HG02642 (cell line): ENCODE measurements around the gene C11orf98.
"Not testable (repeated sequence)": the region's sequence is repeated elsewhere in the genome, so short reads cannot be mapped to it uniquely, and the experiment has no call there.

Experiments used
- ATAC-seq: cut with Tn5 transposase; IDR thresholded peaks from one replicate; pipeline ENCODE4 v1.9.1; 2021; ENCODE audit warnings: mild to moderate bottlenecking; ENCODE audit not compliant: unreplicated experiment, poor library complexity

The C11orf98 gene

DNA sequence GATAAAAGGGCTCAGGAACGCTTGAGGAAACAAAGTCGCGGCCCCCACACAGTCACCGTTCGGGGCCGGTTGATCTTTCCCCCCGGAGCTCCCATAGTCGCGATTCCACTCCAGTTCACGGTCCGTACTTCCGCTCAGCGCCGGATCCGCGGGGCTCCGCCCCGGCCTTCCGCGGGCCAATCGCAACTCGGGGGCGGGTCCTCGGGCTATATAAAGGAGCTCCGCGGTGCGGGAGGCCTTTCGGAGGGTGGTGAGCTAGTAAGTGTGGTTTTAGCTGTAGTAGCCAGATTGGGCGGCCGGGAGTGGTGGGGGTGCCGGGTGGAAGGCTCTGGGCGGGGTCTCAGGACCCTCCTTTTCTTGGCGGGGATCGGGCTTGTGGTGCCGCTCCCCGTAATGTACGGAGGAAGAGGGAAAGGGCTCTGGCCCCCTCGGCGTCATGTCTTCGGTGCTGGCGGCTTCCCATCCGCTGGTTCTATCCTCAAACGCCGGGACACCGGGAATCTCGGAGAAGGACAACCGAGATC, at the start of gene C11orf98, which contains the start of gene CSKMT:
Gene C11orf98, minus strand, starts transcription at position 136 of the 524 bp plus-strand sequence. Its CDS starts 41 bp downstream, at position 95.
Gene CSKMT, plus strand, starts transcription at position 238 of the 524 bp plus-strand sequence. CDS start 568 bp downstream, outside the sequence.
- ATAC-seq, result peak; percentile 87

DNA sequence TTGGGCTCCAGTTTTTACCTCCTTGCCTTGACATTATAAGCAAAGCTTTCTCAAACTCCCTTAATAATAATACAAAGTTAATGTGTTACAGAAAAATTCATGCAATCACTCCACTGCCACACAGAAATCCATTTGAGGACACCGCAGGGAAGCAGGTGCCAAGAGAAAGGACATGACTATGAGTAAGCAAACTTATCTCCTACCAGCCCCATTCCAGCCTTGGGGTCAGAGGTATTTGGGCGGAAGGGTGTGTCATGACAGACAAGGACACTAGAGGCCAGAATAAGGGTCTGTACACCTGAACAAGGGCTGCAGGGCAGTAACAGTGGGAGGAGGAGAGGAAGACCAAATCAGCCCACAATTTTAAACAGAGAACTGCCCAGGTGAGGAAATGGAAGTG, 48.3 kb upstream of the C11orf98 start:
- ATAC-seq, result no peak

DNA sequence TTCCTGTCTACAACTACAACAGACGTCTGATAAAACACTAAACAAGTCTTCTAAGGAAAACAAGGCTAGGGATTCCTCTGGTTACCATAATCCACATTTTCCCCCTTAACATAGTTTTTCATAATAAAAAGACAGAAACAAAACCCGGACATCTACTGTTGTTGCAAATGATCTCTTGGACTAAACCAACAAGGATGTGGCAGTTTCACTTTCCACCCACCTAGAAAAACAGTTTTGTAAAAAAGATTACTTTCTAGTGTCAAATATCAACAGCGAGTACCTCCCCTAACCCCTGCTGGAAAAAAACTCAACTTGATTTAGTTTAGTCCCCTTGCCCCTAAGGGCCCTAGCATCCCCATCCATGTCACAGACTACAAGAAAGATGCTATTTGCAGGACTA, 47.9 kb upstream of the C11orf98 start:
- no peak for ATAC-seq

DNA sequence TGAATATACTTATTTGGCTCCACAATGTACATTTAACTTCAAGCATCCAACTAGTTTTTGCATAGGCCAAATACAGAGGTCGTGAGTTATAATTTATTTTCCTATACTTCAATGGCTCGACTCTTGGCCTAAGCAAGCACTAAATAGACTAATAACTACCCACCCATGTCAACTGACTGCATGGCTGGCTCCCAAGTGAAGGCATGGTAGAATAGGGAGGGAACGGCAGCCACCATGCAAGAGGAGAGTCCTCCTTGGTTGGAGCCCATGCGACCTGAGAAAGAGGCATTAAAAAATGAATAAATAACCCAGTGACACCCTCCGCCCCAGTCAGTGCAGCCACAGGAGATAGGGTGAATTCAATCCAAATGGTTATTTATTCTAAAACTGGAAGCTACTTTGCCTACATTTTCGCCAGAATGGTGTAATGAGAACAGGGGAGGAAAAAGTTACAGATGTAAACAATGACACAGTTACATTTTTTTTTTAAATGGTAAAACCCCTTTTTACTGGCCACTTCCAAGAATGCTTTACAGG, 47.3 kb upstream of the C11orf98 start:
- no peak for ATAC-seq

DNA sequence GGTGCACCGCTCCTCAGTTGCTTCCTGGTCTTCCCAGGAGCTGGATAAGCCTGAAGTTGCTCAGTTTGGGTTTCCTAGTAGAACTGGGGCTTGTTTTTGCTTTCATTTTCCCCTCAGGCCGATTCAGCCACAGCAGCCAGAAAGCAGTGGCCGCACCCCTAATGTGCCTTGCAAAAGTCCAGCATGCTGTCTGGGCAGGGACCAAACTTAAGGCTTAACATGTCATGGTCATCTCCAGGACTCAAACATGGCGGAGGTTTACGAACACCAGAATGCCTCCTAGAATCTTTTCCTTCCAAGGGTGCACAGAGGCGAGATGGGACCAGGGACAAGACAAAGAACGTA, 45.0 kb upstream of the C11orf98 start:
- peak; percentile 2 for ATAC-seq

DNA sequence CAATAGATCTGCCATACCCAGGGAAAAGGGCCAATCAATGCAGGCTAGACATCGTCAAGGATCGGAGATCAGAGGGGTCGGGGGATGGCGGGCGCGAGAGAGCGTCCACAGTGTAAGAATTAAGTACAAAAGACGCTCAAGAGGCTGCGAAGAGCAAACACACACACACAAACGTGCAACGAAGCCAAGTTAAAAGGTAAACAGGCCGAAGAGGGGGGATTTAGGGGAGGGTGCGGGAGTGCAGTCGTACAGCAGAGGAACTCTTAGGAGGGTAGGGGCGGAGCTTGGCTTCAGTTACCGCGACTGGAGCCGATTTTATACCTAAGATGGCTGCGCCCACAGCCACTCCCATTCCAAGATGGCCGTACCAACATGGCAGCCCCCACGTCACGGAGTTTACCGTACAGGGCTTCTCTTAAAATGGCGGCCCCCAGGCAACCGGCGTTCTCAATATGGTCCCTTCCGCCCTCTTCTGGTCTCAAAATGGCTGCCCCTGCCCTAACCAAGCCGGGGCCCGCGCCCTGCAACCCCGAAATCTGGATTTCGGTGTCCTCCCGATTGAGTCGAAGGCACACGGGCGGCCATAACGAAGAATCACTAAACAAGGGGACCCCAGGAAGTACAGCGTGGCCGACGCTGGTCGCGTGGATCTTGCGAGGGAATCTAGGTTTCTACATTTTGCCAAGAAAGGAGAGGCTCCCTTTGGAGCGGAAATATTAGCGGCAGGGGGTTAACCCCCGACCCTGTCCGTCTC, 44.4 kb upstream of the C11orf98 start:
- peak; percentile 75 for ATAC-seq

DNA sequence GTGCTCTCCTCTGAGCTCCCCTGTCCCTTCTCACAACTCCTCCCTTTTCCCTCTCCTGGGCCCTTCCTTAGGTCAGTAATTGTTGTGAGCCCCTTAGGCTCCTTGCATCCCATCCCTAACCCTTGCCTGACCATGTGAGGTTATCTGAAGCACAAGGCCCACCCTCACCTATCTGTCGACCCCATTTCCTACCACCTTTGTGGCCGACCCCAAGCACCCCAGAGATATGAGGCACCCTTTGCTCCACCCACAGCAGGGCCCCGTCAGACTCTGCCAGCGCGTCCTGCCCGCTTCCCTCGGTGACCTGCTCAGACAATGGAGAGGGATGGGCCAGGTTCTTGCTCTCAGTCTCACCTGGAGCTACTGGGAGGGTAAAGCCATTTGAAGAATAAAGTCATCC, 43.8 kb upstream of the C11orf98 start:
- ATAC-seq, result no peak

DNA sequence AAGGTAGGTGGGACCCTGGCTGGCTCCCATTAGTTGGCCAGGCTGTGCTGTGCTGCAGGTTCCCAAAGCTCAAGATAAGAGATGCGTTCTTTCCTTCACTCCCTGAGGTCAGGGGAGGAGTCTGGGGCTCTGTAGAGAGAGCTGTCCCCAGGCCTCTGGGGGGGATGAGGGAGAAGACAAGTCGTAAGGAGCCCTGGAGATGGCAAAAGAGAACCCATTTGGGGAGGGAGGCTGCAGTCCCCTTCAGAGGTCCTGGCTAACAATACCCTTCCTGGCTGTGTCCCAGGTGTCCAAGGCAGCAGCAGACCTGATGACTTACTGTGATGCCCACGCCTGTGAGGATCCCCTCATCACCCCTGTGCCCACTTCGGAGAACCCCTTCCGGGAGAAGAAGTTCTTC, 43.4 kb upstream of the C11orf98 start:
- ATAC-seq, result no peak

DNA sequence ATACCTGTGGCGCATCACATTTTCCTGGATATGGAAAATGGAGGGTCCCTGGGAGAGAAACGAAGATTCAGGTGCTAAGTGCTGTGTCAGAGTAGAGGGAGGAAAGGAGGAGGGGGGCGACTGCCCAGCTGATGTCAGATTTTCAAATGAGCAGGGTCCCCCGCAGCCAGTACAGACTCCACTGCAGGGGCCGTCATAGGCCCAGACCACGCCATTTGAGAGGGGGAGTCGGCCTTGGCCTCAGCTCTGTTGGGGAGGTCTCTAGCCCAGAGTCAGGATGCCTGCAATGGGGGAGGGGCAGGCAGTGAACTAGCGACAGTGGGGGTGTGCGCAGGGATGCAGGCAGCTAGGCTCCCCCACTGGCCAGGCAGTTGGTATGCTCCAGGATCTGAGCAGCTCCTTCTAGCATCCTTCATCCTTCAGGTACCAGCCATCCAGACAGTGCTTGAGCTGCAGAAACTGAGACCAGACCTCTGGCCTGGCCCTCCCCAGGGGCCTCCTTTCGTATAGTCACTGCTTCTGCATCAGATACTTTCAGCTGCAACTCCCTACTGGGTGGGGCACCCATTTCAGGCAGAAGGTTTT, 42.4 kb upstream of the C11orf98 start, which contains the start of the genes BSCL2 and GNG3:
Gene BSCL2, minus strand, starts transcription at position 148 of the 585 bp plus-strand sequence. CDS start 229 bp downstream, outside the sequence.
Gene GNG3, plus strand, starts transcription at position 400 of the 585 bp plus-strand sequence. CDS start 620 bp downstream, outside the sequence.
- ATAC-seq, result no peak

DNA sequence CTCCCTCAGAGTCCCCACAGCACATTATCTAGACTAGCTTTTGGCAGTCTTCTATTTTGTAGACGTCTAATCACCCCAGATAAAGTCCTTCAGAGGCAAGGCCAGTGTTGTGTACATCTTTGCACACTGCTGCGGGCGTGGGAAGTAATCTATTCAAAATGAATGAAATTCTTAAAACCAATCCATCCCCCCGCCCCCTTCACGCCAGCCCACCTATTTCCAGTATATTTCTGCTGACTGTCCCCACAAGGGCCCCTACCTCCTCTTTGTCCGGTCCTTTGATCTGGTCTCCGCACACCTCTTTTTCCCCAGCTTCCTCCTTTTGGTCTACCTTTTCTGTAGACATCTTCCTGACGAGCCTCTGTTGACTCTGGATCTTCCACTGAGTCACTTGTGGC, 41.8 kb upstream of the C11orf98 start:
- ATAC-seq, result no peak

DNA sequence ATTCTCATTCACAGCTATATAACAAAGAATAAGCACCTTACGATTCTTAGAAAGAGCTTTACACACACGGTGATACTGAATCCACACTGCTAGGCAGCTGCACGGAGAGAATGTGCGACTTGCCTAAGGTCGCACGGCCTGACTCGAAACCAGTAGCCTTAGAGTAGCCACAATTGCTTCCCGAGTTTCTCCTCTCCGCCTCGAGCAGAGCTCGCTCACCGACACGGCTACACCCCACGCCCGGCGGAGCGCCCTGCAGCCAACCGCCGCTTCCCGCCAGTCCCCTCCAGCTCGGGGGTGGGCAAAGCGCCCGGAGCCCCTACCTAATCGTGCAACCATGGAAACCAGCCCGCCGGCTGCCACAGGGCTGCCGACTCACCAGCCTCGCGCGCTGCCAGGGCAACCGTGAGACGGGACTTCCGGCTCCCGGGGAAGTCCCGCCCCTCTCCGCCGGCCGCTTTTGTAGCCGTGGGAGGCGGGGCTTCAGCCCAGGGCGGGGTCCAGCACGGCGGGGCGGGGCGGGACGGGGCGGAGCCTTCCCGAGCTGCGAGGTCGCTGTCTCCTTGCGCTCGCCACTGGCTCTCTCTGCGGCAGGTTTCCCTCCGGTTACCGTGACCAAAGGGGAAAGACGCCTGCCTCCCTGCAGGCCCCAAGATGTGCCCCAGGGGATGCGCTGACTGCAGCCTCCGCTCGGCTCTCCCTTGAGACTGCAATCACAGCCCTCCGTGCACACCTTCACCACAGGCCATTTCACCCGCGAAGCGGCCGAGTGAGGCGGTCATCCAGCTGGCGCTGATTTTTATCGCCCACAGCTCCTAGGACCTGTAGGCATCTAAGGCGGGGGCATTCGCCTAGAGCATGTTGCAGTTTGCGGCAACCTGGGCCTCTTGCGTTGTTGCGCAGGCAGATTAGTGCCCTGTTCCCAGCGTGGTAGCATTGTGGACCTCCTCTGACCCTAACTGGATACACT, 41.2 kb upstream of the C11orf98 start:
- ATAC-seq, result peak; percentile 63

DNA sequence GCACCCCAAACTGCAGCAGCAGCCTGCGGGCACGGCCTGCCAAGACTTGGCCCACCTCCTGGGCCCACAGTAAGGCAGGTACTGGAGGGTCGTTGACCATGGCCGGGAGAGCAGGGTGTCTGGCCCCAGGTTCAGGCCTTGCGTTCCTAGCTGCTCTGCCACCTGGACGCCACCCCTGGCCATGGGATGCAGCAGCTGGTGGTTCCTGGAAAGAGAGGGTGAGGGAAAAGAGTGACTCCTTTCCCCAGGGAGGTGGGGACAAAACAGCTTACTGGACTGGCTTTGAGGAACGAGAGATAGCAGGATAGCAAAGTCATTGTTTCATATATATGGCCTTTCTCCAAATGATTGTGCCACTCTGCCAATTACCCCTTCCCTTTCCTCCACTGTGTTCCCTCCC, 40.4 kb upstream of the C11orf98 start:
- ATAC-seq, result no peak

DNA sequence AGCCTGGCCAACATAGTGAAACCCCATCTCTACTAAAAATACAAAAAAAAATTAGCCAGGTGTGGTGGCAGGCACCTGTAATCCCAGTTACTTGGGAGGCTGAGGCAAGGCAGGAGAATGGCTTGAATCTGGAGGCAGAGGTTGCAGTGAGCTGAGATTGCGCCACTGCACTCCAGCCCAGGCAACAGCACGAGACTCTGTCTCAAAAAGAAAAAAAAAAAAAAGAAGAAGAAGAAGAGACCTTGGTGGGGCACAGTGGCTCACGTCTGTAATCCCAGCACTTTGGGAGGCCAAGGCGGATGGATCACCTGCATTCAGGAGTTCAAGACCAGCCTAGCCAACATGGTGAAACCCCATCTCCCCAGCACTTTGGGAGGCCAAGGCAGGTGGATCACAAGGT, 38.9 kb upstream of the C11orf98 start:
- ATAC-seq, result not testable (repeated sequence)

DNA sequence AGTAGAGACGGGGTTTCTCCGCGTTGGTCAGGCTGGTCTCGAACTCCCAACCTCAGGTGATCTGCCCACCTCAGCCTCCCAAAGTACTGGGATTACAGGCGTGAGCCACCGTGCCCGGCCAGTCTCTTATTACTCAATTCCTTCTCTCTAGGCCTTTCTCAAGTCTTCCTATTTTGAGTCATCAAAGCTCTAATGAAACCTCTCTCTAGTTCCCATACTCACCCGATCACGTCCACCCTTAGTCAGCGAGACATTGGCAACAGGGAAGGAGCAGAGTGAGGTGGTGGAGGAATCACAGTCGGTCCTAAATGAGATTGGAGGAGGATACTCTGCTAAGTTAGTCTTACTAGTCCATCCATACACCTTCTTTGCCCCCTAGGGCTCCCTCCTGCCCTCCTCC, 37.2 kb upstream of the C11orf98 start:
- no peak for ATAC-seq

DNA sequence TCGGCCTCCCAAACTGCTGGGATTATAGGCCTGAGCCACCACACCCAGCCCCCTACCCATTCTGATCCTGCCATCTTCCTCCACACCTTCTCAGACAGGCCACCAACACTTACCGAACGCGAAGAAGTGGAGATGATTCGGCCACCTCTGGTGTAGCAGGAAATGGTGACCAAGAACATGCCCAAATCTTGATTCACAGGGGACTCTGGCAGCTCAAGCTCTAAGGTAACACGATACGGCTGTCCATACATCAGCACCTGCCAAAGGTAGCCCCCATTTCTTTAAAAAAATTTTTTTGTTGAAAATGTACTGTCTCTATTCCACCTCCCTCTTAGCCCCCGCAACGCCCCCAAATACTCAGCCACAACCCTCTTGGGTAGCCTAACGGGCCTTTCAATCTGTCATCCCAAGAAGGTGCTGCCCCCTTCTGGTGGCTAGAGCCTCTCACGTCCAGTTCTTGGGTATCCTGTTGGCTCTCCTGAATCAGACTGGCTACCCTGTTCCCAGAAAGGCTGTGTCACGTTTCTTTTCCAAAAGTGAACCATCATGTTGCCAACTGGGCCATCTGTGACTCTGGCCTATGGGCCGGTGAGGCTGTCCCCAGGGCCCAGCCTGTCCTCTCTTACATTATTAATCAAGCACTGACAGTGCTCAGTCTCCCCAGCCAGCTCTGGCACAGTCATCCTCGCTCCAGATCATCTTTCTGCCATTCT, 29.6 kb upstream of the C11orf98 start:
- no peak for ATAC-seq

DNA sequence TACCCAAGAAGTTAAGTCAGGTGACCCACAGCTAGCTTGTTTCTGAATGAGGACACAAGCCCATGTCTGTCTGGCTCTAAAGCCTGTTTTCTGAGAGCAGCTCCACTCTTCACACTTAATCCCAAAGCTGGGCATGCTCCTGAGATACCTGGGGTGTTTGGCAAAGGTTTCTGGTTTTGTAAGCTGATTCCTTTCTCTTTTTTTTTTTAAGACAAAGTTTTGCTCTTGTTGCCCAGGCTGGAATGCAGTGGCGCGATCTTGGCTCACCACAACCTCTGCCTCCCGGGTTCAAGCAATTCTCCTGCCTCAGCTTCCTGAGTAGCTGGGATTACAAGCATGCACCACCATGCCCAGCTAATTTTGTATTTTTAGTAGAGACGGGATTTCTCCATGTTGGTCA, 28.6 kb upstream of the C11orf98 start:
- not testable (repeated sequence) for ATAC-seq

DNA sequence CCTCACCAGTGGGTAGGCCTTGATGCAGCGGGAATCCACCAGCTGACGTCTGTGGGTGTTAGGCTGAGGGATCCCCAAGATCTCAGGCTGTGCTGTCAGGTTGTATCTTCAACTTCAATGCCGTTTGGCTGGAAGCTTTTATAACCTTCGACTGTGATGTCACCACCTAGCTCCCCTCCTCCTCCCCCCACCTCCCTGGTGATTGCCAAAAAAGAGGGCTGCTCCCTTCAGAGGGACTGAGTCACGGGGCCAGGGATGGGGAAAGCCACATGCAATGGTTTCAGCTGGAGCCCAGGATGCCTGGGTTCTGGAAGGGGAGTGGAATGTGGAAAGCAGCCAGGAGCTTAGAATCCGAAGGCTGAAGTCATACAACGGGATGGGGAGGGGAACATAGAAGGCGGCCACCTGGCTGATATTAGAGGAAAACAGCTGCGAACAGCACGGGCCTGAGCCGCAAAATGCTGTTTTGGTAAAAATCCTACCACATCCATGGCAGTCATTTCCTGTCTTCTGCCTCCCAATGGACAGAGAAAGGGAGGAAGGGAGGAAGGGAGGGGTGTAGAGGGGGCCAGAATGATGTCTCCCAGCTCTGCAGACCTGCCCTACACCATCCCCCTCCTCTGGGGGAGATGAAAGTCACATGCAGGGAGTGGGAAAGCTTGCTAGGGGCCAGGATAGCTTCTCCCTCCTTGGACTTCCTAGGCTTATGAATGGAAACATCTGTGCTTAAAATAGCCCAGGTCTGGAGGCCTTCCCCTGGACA, 24.6 kb upstream of the C11orf98 start, which contains the start of gene LRRN4CL:
Gene LRRN4CL, minus strand, starts transcription at position 110 of the 763 bp plus-strand sequence. CDS start 1,022 bp downstream, outside the sequence.
- no peak for ATAC-seq

DNA sequence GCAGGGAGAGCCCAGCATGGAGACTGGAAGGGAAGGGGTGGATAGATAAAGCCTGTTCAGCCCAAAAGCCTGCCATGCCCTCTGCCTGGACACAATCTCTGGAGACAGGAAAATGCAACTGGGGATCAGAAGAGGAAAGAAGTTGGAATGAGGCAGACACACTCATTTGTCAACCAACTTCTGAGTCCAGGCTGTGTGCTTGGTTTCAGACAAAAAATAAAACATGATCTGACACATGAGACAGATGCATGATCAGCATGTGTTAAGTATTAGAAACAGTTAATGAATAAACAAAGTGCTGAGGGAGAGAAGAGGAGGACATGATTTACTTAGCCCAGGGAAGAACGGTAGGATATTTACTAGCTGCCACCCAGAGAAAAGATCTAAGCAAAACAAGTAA, 23.5 kb upstream of the C11orf98 start:
- no peak for ATAC-seq
